H1 (cell line): ENCODE data around the gene RAD18. TPM values are rescaled to one million over a fixed set of nuclear protein-coding genes. Genes with fewer than 3 reads are reported as not detected.

Experiments
- ATF2 ChIP-seq: IDR thresholded peaks from 2 replicates; pipeline ENCODE4 v1.6.1; 2012; ENCODE audit warnings: low read length, inconsistent platforms
- GABPA ChIP-seq: IDR thresholded peaks from 2 replicates; pipeline ENCODE4 v1.6.1; 2011; ENCODE audit warnings: mild to moderate bottlenecking, low read length, moderate library complexity, borderline replicate concordance; ENCODE audit not compliant: insufficient read depth
- POLR2A ChIP-seq, 2 experiments: IDR thresholded peaks; 1 replicate in 1 of 2; 2 replicates in 1 of 2; pipeline ENCODE4 v1.6.1; 2011; ENCODE audit warnings: low read depth in 2 of 2, low read length in 2 of 2, mild to moderate bottlenecking in 2 of 2; ENCODE audit errors: control extremely low read depth in 1 of 2
- RFX5 ChIP-seq: IDR thresholded peaks from 2 replicates; pipeline ENCODE4 v1.6.1; 2011; ENCODE audit warnings: low read depth, low read length, improper control_type of control experiment, borderline replicate concordance
- TAF1 ChIP-seq: IDR thresholded peaks from 2 replicates; pipeline ENCODE4 v1.6.1; 2011; ENCODE audit warnings: mild to moderate bottlenecking, low read depth, low read length
- YY1 ChIP-seq: IDR thresholded peaks from 2 replicates; pipeline ENCODE4 v1.6.1; 2011; ENCODE audit warnings: low read depth, mild to moderate bottlenecking, low read length
- polyA plus RNA-seq, 7 experiments: library from polyadenylated mRNA; depleted of rRNA in 3 of 7; stranded (reverse) in 5 of 7; unstranded in 2 of 7; fragments of >200 nt in 5 of 7; fragments of 200-250 nt in 2 of 7; gene quantifications; 1 replicate in 5 of 7; 2 replicates in 1 of 7; 4 replicates in 1 of 7; pipeline versions ENCODE4 v1.2.1 to v1.2.3, GENCODE V29; 2011 to 2013; ENCODE audit warnings: missing spikeins in 2 of 7, mixed read lengths in 2 of 7
- total RNA-seq: library from RNA; stranded (reverse); fragmentation: NEBNext Ultra II Directional; extraction: Animal tissue kit (Norgen Biotek cat#: 25700); gene quantifications from 2 replicates; pipeline ENCODE4 v1.2.1, GENCODE V29; 2021

Gene RAD18
- total and polyA plus RNA-seq, 2 of the 8 experiments (the other 6 are each of a cell fraction or from before 2014, with no cell fraction given), result 13.0 to 23.2 TPM

- no peak for TF ChIP-seq ATF2
- no peak for TF ChIP-seq YY1
- no peak for TF ChIP-seq TAF1
- TF ChIP-seq GABPA, result no peak
- no peak for TF ChIP-seq POLR2A (IDR thresholded peaks at IDR 0.05; ENCODE audit: control extremely low read depth in 1 of 2, low read depth in 2 of 2, low read length in 2 of 2)
- no peak for TF ChIP-seq RFX5
Measured at GRCh38 chr3:8893001-8893400, 70.3 kb downstream of the RAD18 start (continued).
